ENCODE results near the gene PRKCA.

- TF ChIP-seq GATA2 (IDR thresholded peaks at IDR 0.05; ENCODE audit: low read depth, low read length) (no peak), GATA3 (IDR thresholded peaks at IDR 0.05; ENCODE audit: low read depth, low read length) (no peak)
Observed at GRCh38 chr17:66337866-66338485, 35.6 kb downstream of the PRKCA start.

Data from SH-SY5Y (cell line).